ENCODE data around the gene MEIKIN. TPM values are rescaled to one million over a fixed set of nuclear protein-coding genes. Genes with fewer than 3 reads are reported as not detected.

Gene MEIKIN
- polyA plus RNA-seq, 1 donor from 2014 or later: not detected

- Histone ChIP-seq H3K9me2 (ENCODE audit: insufficient read depth, low read length) (no peaks in the 10 kb centered on the region), H3K36me3 (ENCODE audit: insufficient read depth, low read length) (no peaks in the 10 kb centered on the region), H3K79me2 (replicated peaks; ENCODE audit: insufficient read depth, low read length) (no peaks in the 10 kb centered on the region), H4K20me1 (ENCODE audit: insufficient read depth) (no peaks in the 10 kb centered on the region), H3K27me3 (ENCODE audit: insufficient read depth, low read depth, low read length) (no peaks in the 10 kb centered on the region), H2AFZ (ENCODE audit: low read depth, low read length) (no peak overlapping the region), H3K27ac (ENCODE audit: low read length) (no peak overlapping the region), H3K4me2 (ENCODE audit: low read length) (no peak overlapping the region), H3K9ac (ENCODE audit: low read length) (no peak overlapping the region), H3F3A (ENCODE audit: insufficient read depth, low read length, poor library complexity, severe bottlenecking) (no peaks in the 10 kb centered on the region), H3K9me3 (ENCODE audit: low read length) (no peaks in the 10 kb centered on the region), H3K4me3 (ENCODE audit: low read length) (no peak overlapping the region)
- no peak for TF ChIP-seq POLR2AphosphoS5 (IDR thresholded peaks at IDR 0.05)
- TF ChIP-seq CTCF (IDR thresholded peaks at IDR 0.05; ENCODE audit: poor library complexity, severe bottlenecking): no peak
- no peak for TF ChIP-seq TAF1 (IDR thresholded peaks at IDR 0.05; ENCODE audit: low read depth)
Observed at GRCh38 chr5:131939690-131940345, 5.6 kb downstream of the MEIKIN start.

- Histone ChIP-seq H3K9me3 (ENCODE audit: low read length) (no peaks in the 10 kb centered on the region), H2AFZ (ENCODE audit: low read depth, low read length) (no peak overlapping the region), H3K9ac (ENCODE audit: low read length) (no peak overlapping the region), H3K4me3 (ENCODE audit: low read length) (no peak overlapping the region), H3F3A (ENCODE audit: insufficient read depth, low read length, poor library complexity, severe bottlenecking) (no peaks in the 10 kb centered on the region), H3K36me3 (ENCODE audit: insufficient read depth, low read length) (no peaks in the 10 kb centered on the region), H3K79me2 (replicated peaks; ENCODE audit: insufficient read depth, low read length) (no peaks in the 10 kb centered on the region), H3K4me2 (ENCODE audit: low read length) (no peak overlapping the region), H3K27me3 (ENCODE audit: insufficient read depth, low read depth, low read length) (no peaks in the 10 kb centered on the region), H3K9me2 (ENCODE audit: insufficient read depth, low read length) (no peaks in the 10 kb centered on the region), H3K27ac (ENCODE audit: low read length) (no peak overlapping the region), H4K20me1 (ENCODE audit: insufficient read depth) (no peaks in the 10 kb centered on the region)
- TF ChIP-seq TAF1 (IDR thresholded peaks at IDR 0.05; ENCODE audit: low read depth) (no peak), EZH2 (IDR thresholded peaks at IDR 0.05; ENCODE audit: borderline replicate concordance, insufficient read depth, low read length, poor library complexity, severe bottlenecking) (no peak), SMC3 (conservative IDR thresholded peaks at IDR 0.05; ENCODE audit: poor library complexity) (no peak), REST (IDR thresholded peaks at IDR 0.05; ENCODE audit: borderline replicate concordance) (no peak)
Observed at GRCh38 chr5:131932235-131932634, 13.2 kb downstream of the MEIKIN start.

DNA sequence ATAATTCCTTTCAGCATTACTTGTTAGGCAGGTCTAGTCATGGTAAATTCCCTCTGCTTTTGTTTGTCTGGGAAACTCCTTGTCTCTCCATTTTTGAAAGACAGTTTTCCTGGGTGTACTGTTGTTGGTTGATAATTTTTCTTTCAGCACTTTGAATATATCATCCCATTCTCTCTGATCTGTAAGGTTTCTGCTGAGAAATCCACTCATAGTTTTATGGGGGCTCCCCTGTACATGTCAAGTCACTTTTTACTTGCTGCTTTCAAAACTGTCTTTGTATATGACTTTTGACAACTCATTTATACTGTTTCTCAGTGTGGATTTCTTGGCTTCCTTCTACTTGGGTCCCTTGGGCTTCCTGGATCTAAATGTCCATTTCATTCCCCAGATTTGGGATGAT lies 16.5 kb downstream of the MEIKIN start:
- H3K9ac ChIP-seq (ENCODE audit: low read length): no peak overlapping the region
- no peak overlapping the region for H3K4me3 ChIP-seq (ENCODE audit: low read length)
- H4K20me1 ChIP-seq (ENCODE audit: insufficient read depth): no peaks in the 10 kb centered on the region
- no peaks in the 10 kb centered on the region for H3K27me3 ChIP-seq (ENCODE audit: insufficient read depth, low read depth, low read length)
- H3K4me2 ChIP-seq (ENCODE audit: low read length): no peak overlapping the region
- H3F3A ChIP-seq (ENCODE audit: insufficient read depth, low read length, poor library complexity, severe bottlenecking): no peaks in the 10 kb centered on the region
- TF ChIP-seq SMC3 (conservative IDR thresholded peaks at IDR 0.05; ENCODE audit: poor library complexity): no peak
- TF ChIP-seq EP300 (conservative IDR thresholded peaks at IDR 0.05; ENCODE audit: poor library complexity, severe bottlenecking): no peak
- TF ChIP-seq MXI1 (conservative IDR thresholded peaks at IDR 0.05; ENCODE audit: poor library complexity, severe bottlenecking): no peak
- TF ChIP-seq EZH2 (IDR thresholded peaks at IDR 0.05; ENCODE audit: borderline replicate concordance, insufficient read depth, low read length, poor library complexity, severe bottlenecking): no peak
- no peak for TF ChIP-seq REST (IDR thresholded peaks at IDR 0.05; ENCODE audit: borderline replicate concordance)
- H3K36me3 ChIP-seq (ENCODE audit: insufficient read depth, low read length): no peaks in the 10 kb centered on the region
- no peak overlapping the region for H3K27ac ChIP-seq (ENCODE audit: low read length)
- no peaks in the 10 kb centered on the region for H3K9me2 ChIP-seq (ENCODE audit: insufficient read depth, low read length)
- no peaks in the 10 kb centered on the region for H3K9me3 ChIP-seq (ENCODE audit: low read length)
- no peaks in the 10 kb centered on the region for H3K79me2 ChIP-seq (replicated peaks; ENCODE audit: insufficient read depth, low read length)
- H2AFZ ChIP-seq (ENCODE audit: low read depth, low read length): no peak overlapping the region

Data from neural cell (in vitro differentiated cells).